GM19239 (cell line): ENCODE results near the gene ATP9A.
"Not testable (repeated sequence)": the region's sequence is repeated elsewhere in the genome, so short reads cannot be mapped to it uniquely, and the experiment has no call there.

Source experiments
- DNase-seq: peaks from one replicate; pipeline ENCODE4 v3.0.0; 2011; ENCODE audit warnings: low spot score; ENCODE audit not compliant: insufficient read length
- FAIRE-seq: peaks from 2 replicates; lab custom pipeline; 2011; peaks lifted over from hg19 to GRCh38; lab: Jason Lieb, UNC

ATP9A gene

DNA sequence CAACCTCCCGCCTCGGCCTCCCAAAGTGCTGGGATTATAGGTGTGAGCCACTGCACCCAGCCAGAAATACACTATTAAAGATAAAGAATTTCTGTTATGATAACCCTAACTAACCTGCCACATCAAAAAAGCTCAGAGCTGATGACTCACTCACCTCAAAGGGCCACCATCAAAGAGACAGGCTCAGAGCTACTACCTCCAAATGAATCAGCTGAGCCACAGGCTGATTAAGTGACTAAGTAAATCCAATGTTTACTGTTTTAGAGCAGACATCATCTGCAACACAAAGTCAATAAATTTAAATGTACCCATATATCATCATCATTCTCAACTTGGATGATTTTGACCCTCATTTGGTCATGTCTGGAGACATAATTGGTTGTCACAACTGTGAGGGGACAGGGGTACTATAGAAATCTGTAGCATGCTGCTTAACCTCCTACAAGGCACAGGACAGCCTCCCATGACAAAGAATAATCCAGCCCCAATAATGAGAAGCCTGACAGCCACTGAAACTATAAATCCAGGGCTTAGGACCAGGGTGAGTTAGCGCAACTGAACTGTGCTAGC, 106.5 kb downstream of the ATP9A start:
- no peak for FAIRE-seq
- DNase-seq = no peak

DNA sequence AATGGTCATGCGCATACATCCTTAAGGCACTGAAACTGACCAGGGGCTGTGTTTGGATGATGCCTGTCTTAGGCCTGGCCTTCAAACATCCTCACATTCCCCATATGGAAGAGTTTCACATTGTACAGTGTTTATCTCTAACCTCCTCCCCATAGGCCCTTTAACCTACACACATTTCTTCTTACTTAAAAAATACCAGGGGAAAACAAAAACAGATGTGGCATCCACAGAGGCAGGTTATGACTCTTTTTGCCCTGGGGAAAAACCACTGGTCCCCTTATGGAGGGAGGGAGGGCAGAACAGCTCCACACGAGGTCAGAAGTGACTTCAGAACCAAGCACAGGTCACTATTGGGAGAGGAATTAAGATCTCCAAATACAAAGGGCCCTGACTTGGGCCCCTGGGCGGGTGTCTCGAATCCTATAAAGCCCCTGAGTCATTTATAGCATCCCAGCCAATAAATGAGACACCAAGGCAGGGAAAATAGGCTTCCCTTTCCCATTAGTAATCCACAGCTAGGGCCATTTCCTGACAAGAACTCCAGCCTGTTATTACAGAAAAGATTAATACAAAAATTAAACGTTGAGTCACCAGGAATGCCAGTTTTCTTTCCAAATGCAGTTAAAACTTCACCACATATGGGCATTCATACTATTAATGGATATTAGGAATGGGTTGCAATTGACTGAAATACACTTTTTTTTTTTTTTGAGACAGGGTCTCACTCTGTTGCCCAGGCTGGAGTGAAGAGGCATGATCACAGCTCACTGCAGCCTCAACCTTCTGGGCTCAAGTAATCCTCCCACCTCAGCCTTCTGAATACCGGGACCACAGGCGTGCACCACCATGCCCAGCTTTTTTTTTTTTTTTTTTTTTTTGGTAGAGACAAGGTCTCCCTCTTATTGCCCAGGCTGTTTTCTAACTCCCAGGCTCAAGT, 107.2 kb downstream of the ATP9A start:
- FAIRE-seq = no peak
- DNase-seq = no peak

DNA sequence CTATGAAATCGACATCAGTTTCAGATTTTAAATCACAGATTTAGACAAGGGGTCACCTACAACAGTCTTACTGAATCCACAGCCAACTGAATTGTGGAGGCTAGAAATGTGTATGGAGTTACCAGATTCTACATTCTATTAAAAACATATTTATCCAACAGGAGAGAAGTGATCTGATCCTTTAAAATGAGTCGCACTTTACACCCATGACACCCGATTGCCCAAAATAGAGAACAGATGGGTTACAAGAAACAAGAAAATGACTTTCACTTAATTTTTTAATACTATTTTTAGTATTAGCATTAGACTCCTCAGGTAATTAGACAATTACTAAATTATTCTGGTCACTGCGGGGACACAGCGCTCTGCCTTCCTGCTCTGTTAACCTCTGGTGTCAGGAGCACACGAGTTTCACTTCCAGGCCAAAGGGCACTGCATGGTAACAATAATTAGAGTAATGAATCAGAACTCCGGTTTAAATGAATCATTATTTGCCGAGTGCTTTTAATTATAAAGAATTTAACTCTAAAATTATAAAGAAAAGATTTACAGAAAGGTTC, 108.6 kb downstream of the ATP9A start:
- DNase-seq = no peak
- FAIRE-seq = no peak

DNA sequence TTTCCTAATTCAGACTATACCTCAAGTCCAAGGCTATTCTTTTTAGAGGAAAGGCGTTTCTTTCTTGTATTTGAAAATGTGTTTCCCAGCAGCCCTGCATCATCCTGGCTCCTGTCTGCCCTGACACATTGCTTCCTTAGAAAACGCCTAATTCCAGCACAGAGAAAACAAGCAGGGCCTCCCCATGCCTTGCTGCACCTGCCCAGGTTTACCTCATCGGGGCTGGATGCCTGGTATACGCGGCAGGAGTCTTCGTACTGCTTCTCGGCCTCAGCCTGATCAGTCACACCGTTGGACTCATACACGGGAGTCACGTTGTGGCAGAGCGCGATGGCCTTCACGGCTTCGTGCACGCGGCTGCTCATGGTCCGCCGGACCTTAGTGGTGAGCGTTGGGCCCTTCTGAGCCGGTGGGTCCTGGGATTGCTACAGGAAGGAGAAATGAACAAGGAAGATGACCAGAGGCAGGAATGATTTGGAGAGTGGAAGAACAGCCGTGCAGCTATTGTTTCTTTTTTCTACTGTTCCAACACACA, 111.4 kb downstream of the ATP9A start:
- FAIRE-seq (no peak), DNase-seq (no peak)

DNA sequence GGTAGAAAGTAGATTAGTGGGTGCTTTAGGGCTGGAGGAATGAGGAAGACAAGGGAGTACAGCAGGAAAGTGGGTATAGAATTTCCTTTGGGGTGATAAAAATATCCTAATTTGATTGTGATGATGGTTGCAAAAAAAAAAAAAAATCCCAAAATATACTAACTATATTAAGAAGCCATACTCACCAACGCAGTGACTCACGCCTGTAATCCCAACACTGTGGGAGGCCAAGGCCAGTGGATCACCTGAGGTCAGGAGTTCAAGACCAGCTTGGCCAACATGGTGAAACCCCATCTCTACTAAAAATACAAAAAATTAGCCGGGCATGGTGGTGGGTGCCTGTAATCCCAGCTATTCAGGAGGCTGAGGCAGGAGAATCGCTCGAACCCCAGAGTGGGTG, 112.1 kb downstream of the ATP9A start:
- FAIRE-seq = not testable (repeated sequence)

DNA sequence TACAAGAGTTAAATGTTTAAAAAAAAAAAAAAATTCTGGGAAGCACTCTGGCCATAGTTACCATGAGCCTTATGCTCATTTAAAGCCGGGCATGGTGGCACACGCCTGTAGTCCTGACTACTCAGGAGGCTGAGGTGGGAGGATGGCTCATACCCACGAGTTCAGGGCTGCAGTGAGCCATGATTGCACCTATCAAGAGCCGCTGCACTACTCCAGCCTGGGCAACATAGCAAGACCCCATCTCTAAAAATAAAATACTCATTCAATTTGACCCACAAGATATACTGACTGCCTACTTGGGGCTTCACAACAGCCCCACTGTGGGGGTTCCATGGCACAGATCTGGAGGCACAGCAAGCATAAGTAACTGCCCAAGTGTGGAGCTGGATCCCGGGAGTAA, 113.7 kb downstream of the ATP9A start:
- FAIRE-seq (no peak), DNase-seq (no peak)

More for the DNA sequence above, 112.1 kb downstream of the ATP9A start:
- DNase-seq = not testable (repeated sequence)

DNA sequence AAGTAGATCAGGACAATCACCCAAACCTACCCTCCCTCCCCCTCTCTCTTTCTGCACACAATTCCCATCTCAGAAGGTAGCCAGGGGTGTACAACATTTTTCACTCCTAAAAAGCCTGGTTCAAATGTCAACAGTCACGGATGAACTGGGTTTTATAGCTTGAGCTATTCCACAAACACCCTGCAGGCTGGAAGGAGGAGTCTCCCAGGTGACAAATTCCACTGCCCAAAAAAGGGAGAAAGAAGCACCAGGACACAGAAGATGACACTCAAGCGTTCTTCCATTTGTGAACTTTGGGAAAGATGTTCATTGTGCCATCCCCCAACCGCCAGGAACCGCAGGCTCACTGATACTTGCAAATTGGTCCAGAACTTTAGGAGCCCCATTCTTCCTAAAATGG, 114.1 kb downstream of the ATP9A start:
- DNase-seq (no peak), FAIRE-seq (no peak)

DNA sequence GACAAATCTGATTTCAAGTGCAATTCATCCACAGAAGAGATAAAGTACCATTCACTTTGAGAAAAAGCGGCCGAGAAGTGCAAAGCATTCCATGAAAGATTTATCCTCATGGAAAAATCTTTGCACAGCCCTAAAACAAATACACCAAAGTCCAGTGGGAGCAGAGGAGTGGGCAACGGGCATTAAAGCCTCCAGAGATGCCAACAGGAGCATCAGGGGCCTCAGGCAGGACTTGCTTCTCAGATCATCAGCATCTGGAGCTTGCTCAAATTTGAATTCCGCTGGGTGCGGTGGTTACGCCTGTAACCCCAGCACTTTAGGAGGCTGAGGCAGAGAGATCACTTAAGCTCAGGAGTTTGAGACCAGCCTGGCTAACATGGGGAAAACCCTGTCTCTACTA, 115.0 kb downstream of the ATP9A start:
- DNase-seq = no peak
- FAIRE-seq = no peak

DNA sequence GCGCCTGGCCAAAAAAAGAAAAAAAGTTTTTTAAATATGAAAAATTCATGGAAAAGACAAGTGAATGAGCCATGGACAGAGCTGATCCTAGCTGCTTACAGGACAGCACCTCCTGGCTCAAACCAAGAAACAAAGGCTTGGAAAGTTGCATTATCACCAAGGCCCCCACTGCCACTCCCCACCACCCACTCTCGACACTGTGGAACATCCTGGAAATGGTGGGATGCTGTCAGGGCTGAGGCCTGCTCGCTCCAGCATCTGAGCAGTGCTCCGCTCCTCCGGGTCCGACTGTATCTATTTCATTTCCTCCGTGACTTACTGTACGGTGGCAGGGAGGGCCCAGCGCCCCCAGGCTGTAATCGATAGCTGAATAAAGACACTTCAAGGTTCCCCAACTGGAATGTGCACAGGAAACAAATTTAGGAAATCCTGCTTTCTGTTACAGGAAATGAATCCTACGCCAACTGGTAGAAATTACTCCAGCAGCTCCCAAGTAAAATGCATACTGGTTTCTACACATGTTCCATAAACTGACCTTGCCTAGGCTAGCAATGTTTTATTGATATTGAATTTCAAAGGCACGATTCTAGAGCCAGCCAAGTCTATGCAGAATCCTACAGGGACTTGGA, 116.2 kb downstream of the ATP9A start:
- DNase-seq = no peak
- FAIRE-seq = no peak

DNA sequence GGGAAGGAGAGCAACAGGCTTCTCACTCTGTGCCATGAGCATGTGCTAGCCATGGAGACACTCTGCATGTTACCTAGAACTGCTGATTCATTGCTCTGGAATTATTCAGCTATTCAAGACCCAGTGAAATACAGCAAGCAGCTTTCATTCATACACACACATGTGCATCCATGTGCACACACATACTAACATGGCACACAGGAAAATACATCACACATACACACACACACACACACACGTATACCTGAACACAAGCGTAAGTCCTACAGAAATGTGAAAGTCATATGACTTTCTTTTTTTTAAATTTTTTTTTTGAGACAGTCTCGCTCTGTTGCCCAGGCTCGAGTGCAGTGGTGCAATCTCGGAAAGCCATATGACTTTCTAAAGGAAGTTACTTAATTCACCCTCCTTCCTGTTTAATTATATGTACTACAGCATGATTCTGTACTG, 117.5 kb downstream of the ATP9A start:
- DNase-seq (no peak), FAIRE-seq (no peak)

DNA sequence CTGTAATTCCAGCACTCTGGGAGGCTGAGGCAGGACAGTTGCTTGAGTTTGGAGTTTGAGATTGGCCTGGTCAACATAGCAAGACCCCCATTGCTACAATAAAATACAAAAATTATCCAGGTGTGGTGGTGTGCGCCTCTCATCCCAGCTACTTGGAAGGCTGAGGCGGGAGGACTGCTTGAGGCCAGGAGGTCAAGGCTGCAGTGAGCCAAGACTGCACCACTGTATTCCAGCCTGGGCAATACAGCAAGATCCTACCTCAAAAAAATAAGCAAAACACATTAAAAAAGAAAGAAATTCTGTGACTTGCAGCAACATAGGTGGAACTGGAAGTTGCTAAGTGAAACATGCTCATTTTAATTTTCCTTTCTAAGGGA, 119.6 kb downstream of the ATP9A start:
- FAIRE-seq = no peak
- no peak for DNase-seq

DNA sequence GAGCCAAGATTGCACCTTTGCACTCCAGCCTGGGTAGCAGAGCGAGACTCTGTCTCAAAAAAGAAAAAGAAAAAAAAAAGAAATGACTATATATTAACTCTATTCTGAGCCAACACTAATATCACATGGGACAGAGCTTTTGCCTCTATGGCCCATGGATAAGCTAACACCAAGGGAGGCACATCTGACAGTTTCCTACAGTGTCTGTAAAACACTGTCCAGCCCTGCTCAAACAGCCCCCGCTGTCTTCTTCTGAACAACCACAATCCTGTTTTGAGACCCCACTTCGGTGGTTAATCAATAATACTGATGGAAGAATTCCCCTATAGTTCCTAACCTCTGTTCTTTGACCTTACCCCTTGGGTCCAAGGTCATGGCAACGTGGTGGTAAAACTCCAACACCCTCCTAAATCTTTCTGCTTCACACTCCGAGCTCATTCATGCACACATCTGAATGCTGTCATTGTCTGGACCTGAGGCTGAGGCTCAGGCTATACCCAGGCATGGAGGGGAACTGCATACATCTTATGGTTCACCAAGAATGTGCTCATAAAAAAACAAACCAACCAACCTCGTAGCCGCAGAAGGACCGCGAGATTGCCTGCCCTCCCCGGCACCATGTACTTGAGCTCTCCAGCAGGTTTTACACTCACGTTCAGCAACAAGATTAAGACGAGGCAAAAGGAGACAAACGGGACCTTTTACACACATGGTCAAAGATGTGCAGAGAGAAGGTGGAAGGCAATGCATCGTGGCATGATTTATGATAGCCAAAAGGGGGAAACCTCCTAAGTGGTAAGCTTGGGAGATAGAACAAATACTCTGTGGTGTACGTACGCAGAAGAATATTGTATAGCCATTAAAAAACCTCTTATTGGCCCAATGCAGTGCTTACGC, 120.3 kb downstream of the ATP9A start:
- FAIRE-seq = no peak
- DNase-seq = no peak

DNA sequence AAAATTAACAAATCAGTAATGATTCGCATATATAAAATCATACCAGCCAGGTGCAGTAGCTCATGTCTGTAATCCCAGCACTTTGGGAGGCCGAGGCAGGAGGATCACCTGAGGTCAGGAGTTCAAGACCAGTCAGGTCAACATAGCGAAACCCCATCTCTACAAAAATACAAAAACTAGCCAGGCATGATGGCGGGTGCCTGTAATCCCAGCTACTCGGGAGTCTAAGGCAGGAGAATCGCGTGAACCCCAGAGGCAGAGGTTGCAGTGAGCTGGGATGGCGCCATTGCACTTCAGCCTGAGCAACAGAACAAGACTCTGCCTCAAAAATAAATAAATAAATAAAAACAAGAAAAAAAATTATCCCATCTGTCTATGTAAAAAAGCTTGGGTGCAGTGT, 124.4 kb downstream of the ATP9A start:
- DNase-seq, FAIRE-seq: not testable (repeated sequence)

DNA sequence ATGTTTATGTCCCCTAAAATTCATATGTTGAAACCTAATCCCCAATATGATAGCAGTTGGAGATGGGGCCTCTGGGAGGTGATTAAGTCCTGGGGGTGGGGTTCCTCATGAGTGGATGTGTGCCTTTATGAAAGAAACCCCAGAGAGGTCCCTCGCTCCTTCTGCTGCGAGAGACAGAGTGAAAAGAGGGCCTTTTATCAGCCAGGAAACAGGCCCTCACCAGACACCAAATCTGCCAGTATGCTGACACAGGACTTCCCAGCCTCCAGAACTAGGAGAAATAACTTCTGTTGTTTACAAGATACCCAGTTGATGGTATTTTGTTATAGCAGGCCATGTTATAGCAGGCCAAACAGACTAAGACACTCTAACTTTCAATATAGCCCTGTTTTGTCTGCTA, 124.8 kb downstream of the ATP9A start:
- FAIRE-seq (no peak), DNase-seq (no peak)

DNA sequence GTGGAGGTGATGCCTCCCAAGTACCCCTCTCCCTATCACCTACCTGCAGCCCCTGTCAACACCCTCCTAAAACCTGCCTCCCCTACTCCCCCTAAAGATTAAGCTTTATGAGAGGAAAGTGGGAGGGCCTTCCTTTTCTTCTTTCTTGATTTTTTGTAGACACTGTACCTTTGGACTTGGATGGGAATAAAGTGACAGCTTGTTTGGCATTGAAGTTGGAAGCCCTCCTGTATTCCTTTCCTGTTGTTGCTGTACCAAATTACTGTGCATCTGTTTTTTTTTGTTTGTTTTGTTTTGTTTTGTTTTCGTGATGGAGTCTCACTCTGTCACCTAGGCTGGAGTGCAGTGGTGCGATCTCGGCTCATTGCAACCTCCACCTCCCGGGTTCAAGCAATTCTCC, 126.3 kb downstream of the ATP9A start:
- FAIRE-seq (no peak), DNase-seq (no peak)

DNA sequence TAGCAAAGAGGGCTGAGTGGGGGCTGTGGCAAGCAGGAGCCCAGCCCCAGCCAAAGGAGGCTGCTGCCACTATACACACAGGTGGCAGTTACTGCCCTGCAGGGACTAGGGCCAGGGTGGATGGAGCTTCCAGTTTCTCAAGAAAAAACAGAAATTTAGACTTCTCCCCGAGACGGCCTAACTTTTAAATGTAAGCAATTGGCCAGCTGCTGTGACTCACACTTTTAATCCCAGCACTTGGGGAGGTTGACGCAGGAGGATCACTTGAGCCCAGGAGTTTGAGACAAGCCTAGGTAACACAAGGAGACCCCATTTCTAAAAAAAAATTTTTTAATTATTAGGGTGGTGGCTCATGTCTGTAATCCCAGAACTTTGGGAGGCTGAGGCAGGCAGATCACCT, 127.4 kb downstream of the ATP9A start:
- DNase-seq = no peak
- no peak for FAIRE-seq

DNA sequence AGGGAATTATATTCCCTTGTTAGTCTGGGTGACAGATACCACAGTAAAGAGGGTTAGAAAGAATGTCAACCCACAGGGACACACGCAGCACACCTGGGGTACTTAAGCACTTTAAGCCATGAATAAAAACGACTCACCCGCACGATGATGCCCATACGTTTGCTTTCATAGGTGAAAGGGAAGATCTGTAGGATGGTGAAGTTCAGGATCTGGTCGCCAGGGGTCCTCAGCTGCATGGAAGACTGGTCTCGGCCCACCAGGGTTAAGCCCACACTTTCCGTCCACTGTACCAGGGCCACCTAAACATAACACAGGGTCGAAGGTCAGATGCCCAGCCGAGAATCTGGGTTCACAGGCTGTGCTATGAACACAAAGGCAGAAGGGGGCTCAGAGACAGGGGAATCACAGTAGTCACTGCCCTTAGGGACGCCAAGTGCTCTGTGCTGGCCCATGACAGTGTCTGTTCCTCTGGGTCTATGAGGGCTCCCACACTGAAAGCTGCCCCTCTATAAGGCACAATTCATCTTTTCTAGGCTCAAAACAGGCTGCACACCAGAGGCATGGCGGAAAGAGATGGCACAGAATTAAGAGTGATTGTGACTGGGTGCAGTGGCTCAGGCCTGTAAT, 128.9 kb downstream of the ATP9A start:
- DNase-seq = peak; percentile 28
- peak; percentile 85 for FAIRE-seq

DNA sequence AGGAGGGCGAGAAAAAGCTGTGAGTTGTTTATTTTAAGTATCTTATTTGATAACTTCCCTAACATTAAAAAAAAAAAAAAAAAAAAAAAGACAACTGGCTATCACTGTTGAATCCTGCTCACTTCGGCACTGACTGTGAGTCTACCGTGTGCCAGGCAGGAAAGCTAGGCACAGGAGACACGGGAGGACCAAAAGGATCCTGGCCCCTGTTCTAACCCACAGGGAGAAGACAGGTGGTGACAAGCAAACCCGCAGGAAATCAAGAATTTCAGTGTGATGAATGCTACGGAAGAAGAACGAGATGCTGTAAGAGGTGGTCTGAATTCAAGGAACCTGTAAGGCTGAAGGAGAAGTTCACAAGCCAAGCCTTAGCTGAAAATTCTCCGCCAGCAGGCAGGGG, 130.9 kb downstream of the ATP9A start:
- FAIRE-seq = no peak
- no peak for DNase-seq

DNA sequence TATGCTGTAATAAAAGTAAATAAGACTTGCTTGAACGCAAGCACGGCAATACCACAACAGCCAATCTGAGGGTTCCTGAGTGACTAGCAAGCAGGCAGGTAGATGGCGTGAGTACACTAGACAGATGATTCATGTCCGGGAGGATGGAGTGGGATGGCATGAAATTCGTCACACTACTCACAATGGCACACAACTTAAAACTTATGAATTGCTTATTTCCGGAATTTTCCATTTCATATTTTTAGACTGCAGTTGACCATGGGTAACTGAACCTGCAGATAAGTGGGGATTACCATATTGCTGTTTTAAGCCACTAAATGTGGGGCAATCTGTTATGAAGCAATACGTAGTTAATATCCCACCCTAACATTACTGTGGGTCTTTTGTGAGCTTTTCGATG, 132.1 kb downstream of the ATP9A start:
- FAIRE-seq (no peak), DNase-seq (no peak)
